OCI-LY1 (cell line): ENCODE measurements around the gene MACROD2.

Experiments
- CTCF ChIP-seq: fragments of 200-600 bp; sonication (generic), shearing (Covaris generic); IDR thresholded peaks from 2 replicates; pipeline ENCODE4 v1.5.1; 2017; ENCODE audit warnings: mild to moderate bottlenecking, antibody characterized with exemption, low read length, moderate library complexity, mixed read lengths
- EZH2 ChIP-seq: fragments of 200-600 bp; sonication (generic), shearing (Covaris generic); IDR thresholded peaks from 2 replicates; pipeline ENCODE4 v1.8.0; 2017; ENCODE audit warnings: borderline replicate concordance, mixed run types, mild to moderate bottlenecking, antibody characterized with exemption, low read length, moderate library complexity, mixed read lengths

GRCh38 chr20:14067603-14068002 is 72.3 kb downstream of the MACROD2 start:
- TF ChIP-seq CTCF (no peak), EZH2 (no peak)
